ENCODE results near the gene AFF2.

Gene AFF2

DNA sequence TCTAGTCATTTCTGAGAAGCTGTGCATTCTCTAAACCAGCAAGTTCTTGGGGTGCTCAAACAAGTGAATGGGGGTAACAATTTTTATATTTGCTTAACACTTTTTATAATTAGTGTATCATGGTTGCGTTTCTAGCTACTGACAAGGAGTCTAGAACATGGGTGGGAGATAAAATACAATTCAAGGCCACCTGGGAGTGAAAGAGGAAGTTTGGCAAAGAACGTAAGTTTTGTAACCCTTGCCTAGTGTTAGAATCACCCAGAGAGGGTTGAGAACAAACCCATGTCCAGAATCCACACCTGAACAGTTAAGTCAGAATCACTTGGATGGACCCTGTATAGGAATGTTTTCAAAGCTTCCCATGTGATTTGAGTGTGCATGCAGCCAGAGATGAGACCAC, 92.7 kb downstream of the AFF2 start:
- Histone ChIP-seq H4K20me1 (ENCODE audit: insufficient read depth) (no peaks in the 10 kb centered on the region), H3K9ac (no peak overlapping the region), H3K4me2 (no peak overlapping the region), H3K4me3 (IDR thresholded peaks at IDR 0.05; ENCODE audit: insufficient read depth, low read depth, low read length) (no peak overlapping the region), H2AFZ (ENCODE audit: low read depth) (no peak overlapping the region), H3K79me2 (ENCODE audit: insufficient read depth, low read depth) (no peaks in the 10 kb centered on the region), H3K27ac (no peak overlapping the region), H3K27me3 (ENCODE audit: insufficient read depth, low read depth) (no peaks in the 10 kb centered on the region), H3K36me3 (ENCODE audit: insufficient read depth) (no peaks in the 10 kb centered on the region), H3K4me1 (ENCODE audit: low read depth, poor library complexity, severe bottlenecking) (no peaks in the 10 kb centered on the region)
- TF ChIP-seq, protein P1, sequence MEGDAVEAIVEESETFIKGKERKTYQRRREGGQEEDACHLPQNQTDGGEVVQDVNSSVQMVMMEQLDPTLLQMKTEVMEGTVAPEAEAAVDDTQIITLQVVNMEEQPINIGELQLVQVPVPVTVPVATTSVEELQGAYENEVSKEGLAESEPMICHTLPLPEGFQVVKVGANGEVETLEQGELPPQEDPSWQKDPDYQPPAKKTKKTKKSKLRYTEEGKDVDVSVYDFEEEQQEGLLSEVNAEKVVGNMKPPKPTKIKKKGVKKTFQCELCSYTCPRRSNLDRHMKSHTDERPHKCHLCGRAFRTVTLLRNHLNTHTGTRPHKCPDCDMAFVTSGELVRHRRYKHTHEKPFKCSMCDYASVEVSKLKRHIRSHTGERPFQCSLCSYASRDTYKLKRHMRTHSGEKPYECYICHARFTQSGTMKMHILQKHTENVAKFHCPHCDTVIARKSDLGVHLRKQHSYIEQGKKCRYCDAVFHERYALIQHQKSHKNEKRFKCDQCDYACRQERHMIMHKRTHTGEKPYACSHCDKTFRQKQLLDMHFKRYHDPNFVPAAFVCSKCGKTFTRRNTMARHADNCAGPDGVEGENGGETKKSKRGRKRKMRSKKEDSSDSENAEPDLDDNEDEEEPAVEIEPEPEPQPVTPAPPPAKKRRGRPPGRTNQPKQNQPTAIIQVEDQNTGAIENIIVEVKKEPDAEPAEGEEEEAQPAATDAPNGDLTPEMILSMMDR (conservative IDR thresholded peaks at IDR 0.05; ENCODE audit: low read depth, low read length): no peak

DNA sequence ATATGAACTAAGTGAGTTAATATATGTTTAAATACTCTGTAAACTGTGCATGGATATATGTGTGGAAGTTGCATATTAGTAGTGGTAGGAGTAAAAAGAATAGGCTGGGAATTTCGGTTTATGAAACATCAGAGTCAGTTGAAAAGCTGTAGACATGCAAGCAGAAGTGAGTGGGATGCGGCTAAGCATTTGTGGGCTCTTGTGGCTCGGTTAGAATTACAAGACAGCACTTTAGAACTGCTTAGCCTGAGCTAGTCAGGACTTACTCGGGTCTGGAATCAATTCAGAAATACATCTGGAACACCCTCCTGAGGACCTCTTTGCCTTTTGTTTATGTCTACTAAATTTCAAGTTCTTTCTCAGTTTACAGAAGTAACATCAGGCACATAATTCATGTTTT, 93.6 kb downstream of the AFF2 start:
- Histone ChIP-seq H3K4me2 (no peak overlapping the region), H3K27me3 (ENCODE audit: insufficient read depth, low read depth) (no peaks in the 10 kb centered on the region), H3K9ac (no peak overlapping the region), H3K79me2 (ENCODE audit: insufficient read depth, low read depth) (no peaks in the 10 kb centered on the region), H3K27ac (no peak overlapping the region), H3K4me3 (IDR thresholded peaks at IDR 0.05; ENCODE audit: insufficient read depth, low read depth, low read length) (no peak overlapping the region), H3K4me1 (ENCODE audit: low read depth, poor library complexity, severe bottlenecking) (no peaks in the 10 kb centered on the region), H3K36me3 (ENCODE audit: insufficient read depth) (no peaks in the 10 kb centered on the region), H2AFZ (ENCODE audit: low read depth) (no peak overlapping the region), H4K20me1 (ENCODE audit: insufficient read depth) (no peaks in the 10 kb centered on the region)
- TF ChIP-seq, protein P1 (conservative IDR thresholded peaks at IDR 0.05; ENCODE audit: low read depth, low read length): no peak

DNA sequence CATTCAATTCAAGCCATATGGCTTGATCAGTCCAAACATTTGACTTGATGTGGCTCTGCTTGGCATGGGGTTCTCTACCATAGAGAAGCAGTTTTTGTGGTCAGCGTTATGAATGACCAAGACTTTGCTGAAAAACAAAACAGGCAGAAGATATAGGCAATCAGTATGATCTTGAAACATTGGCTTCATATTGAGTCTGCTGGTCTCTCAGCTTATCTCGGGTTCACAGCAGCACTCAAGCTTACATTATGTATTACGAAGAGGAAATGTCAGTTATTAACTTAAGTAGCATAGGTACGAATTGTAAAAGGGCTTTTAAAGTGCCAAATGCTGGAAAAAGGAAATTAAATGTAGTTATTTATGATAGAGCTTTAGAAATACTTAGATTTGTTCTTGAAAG, 99.0 kb downstream of the AFF2 start:
- no peaks in the 10 kb centered on the region for H3K36me3 ChIP-seq (ENCODE audit: insufficient read depth)
- no peaks in the 10 kb centered on the region for H4K20me1 ChIP-seq (ENCODE audit: insufficient read depth)
- H3K4me3 ChIP-seq (IDR thresholded peaks at IDR 0.05; ENCODE audit: insufficient read depth, low read depth, low read length): no peak overlapping the region
- TF ChIP-seq, protein P1 (conservative IDR thresholded peaks at IDR 0.05; ENCODE audit: low read depth, low read length): no peak
- H3K27ac ChIP-seq: no peak overlapping the region
- no peaks in the 10 kb centered on the region for H3K27me3 ChIP-seq (ENCODE audit: insufficient read depth, low read depth)
- H2AFZ ChIP-seq (ENCODE audit: low read depth): no peak overlapping the region
- H3K4me1 ChIP-seq (ENCODE audit: low read depth, poor library complexity, severe bottlenecking): no peaks in the 10 kb centered on the region
- H3K9ac ChIP-seq: no peak overlapping the region
- no peaks in the 10 kb centered on the region for H3K79me2 ChIP-seq (ENCODE audit: insufficient read depth, low read depth)
- H3K4me2 ChIP-seq: no peak overlapping the region

DNA sequence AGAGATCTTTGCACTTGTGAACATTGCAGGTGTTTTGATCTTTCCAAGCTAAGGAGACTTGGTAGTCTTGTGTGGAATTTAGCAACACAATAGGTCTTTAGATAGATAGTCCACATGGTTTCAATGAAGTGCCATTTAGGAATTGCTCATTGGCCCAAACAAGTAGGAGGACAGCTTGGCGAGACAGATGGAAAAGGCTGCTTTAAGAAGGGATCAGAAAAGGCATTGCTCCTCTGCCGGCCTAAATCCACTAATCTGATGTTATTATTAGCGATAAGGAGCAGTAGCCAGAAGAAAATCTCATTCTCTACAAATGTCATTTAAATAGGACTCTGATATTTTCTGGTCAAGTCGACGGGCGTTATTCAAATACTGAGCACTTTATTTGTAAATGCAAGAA, 99.7 kb downstream of the AFF2 start:
- TF ChIP-seq, protein P1 (conservative IDR thresholded peaks at IDR 0.05; ENCODE audit: low read depth, low read length): no peak
- Histone ChIP-seq H3K4me1 (ENCODE audit: low read depth, poor library complexity, severe bottlenecking) (no peaks in the 10 kb centered on the region), H3K27me3 (ENCODE audit: insufficient read depth, low read depth) (no peaks in the 10 kb centered on the region), H3K27ac (no peak overlapping the region), H3K4me2 (no peak overlapping the region), H3K36me3 (ENCODE audit: insufficient read depth) (no peaks in the 10 kb centered on the region), H4K20me1 (ENCODE audit: insufficient read depth) (no peaks in the 10 kb centered on the region), H3K79me2 (ENCODE audit: insufficient read depth, low read depth) (no peaks in the 10 kb centered on the region), H2AFZ (ENCODE audit: low read depth) (no peak overlapping the region), H3K9ac (no peak overlapping the region), H3K4me3 (IDR thresholded peaks at IDR 0.05; ENCODE audit: insufficient read depth, low read depth, low read length) (no peak overlapping the region)

DNA sequence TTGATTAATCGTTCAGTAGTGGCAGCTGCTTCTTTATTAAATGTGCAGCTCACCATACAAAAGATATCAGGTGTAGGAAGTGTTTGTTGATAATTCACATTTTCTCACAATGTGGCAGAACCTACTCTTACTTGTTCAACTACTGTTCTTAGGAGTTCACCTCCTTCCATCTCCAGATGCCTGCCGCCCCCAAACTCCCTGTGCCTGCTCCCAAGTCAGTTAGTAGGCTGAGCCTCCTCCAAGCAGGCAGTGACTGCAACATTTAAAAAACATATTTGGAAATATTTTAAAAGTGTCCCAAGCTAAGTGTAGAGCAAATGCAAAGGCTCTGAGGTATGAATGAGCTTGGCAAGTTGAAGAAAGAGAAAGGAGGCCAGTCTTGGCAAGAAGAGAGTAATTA, 100.2 kb downstream of the AFF2 start:
- Histone ChIP-seq H2AFZ (ENCODE audit: low read depth) (no peak overlapping the region), H3K4me2 (no peak overlapping the region), H3K4me1 (ENCODE audit: low read depth, poor library complexity, severe bottlenecking) (no peaks in the 10 kb centered on the region), H3K27me3 (ENCODE audit: insufficient read depth, low read depth) (no peaks in the 10 kb centered on the region), H3K79me2 (ENCODE audit: insufficient read depth, low read depth) (no peaks in the 10 kb centered on the region), H3K36me3 (ENCODE audit: insufficient read depth) (no peaks in the 10 kb centered on the region), H3K27ac (no peak overlapping the region), H4K20me1 (ENCODE audit: insufficient read depth) (no peaks in the 10 kb centered on the region), H3K4me3 (IDR thresholded peaks at IDR 0.05; ENCODE audit: insufficient read depth, low read depth, low read length) (no peak overlapping the region), H3K9ac (no peak overlapping the region)
- TF ChIP-seq, protein P1 (conservative IDR thresholded peaks at IDR 0.05; ENCODE audit: low read depth, low read length): no peak
